Measurements from ENCODE around the gene FLT3LG.

DNA sequence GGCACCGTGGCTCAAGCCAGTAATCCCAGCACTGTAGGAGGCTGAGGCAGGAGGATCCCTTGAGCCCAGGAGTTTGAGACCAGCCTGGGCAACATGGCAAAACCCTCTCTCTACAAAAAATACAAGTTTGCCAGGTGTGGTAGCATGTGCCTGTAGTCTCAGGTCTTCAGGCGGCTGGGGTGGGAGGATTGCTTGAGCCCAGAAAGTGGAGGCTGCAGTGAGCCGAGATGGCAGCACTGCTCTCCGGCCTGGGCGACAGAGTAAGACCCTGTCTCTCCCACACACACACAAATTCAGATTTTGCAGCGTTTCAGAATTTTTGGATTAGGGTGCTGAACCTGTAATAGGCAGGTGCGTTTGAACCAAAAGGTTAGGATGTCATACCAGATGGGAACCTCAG is 24.5 kb downstream of the FLT3LG start:
- TF ChIP-seq CTCF (IDR thresholded peaks at IDR 0.05) = no peak
- no peak for TF ChIP-seq POLR2A (IDR thresholded peaks at IDR 0.05)
